GM10847 (cell line): ENCODE results near the gene CCDC85B.

Experiments
- POLR2A ChIP-seq: IDR thresholded peaks from 2 replicates; pipeline ENCODE4 v1.6.1; 2011; ENCODE audit not compliant: insufficient read length; ENCODE audit errors: extremely low read depth

Gene CCDC85B

GRCh38 chr11:65886826-65887722 lies 3.4 kb upstream of the CCDC85B start:
- no peak for TF ChIP-seq POLR2A

- TF ChIP-seq POLR2A = no peak
These were observed 2.7 kb upstream of the CCDC85B start for GRCh38 chr11:65887723-65888162.

- peak; percentile 90 for TF ChIP-seq POLR2A
These were observed 2.2 kb upstream of the CCDC85B start, which contains the start of gene FIBP for GRCh38 chr11:65888163-65888814. TSS of gene FIBP (minus strand) at chr11:65888471. CDS start at chr11:65888418, 53 bp downstream.

- TF ChIP-seq POLR2A = no peak
These were observed 1.0 kb downstream of the CCDC85B start for GRCh38 chr11:65891219-65892136.

GRCh38 chr11:65892661-65893317 lies 2.3 kb downstream of the CCDC85B start:
- no peak for TF ChIP-seq POLR2A

- TF ChIP-seq POLR2A = peak; percentile 28
These were observed 3.6 kb downstream of the CCDC85B start for GRCh38 chr11:65894034-65894591.

GRCh38 chr11:65895482-65895981 lies 5.1 kb downstream of the CCDC85B start:
- no peak for TF ChIP-seq POLR2A

- TF ChIP-seq POLR2A = no peak
These were observed 5.8 kb downstream of the CCDC85B start for GRCh38 chr11:65896034-65896999.

- TF ChIP-seq POLR2A = no peak
These were observed 6.6 kb downstream of the CCDC85B start for GRCh38 chr11:65897020-65897471.

- no peak for TF ChIP-seq POLR2A
These were observed 8.3 kb downstream of the CCDC85B start for GRCh38 chr11:65898656-65899355.

- no peak for TF ChIP-seq POLR2A
These were observed 9.1 kb downstream of the CCDC85B start for GRCh38 chr11:65899356-65900124.

- TF ChIP-seq POLR2A = peak; percentile 58
These were observed 9.8 kb downstream of the CCDC85B start, which contains the start of gene FOSL1 for GRCh38 chr11:65900125-65900898. TSS of gene FOSL1 (minus strand) at chr11:65900388. CDS start at chr11:65900339, 49 bp downstream.
